HUES48 (cell line): ENCODE data around the gene AMZ1.

Source experiments
- H3K27ac ChIP-seq: one replicate; pipeline ENCODE4 v1.7.0; 2013; ENCODE audit warnings: low read depth, low read length, inconsistent platforms
- H3K27me3 ChIP-seq: 2 replicates; pipeline ENCODE4 v1.6.1; 2013; ENCODE audit warnings: mild to moderate bottlenecking, low read length; ENCODE audit not compliant: control insufficient read depth, insufficient read depth
- H3K36me3 ChIP-seq: 2 replicates; pipeline ENCODE4 v1.6.1; 2013; ENCODE audit warnings: low read length; ENCODE audit not compliant: control insufficient read depth, insufficient read depth
- H3K4me1 ChIP-seq: 2 replicates; pipeline ENCODE4 v1.6.1; 2013; ENCODE audit warnings: mild to moderate bottlenecking, low read length; ENCODE audit not compliant: control insufficient read depth, insufficient read depth
- H3K4me3 ChIP-seq: 2 replicates; pipeline ENCODE4 v1.5.1; 2013; ENCODE audit warnings: mild to moderate bottlenecking, low read depth, low read length
- H3K9ac ChIP-seq: 2 replicates; pipeline ENCODE4 v1.6.1; 2013; ENCODE audit warnings: mild to moderate bottlenecking, low read depth, low read length, moderate library complexity
- H3K9me3 ChIP-seq: 2 replicates; pipeline ENCODE4 v1.6.1; 2013; ENCODE audit warnings: low read length; ENCODE audit not compliant: control insufficient read depth, insufficient read depth

The AMZ1 gene

DNA sequence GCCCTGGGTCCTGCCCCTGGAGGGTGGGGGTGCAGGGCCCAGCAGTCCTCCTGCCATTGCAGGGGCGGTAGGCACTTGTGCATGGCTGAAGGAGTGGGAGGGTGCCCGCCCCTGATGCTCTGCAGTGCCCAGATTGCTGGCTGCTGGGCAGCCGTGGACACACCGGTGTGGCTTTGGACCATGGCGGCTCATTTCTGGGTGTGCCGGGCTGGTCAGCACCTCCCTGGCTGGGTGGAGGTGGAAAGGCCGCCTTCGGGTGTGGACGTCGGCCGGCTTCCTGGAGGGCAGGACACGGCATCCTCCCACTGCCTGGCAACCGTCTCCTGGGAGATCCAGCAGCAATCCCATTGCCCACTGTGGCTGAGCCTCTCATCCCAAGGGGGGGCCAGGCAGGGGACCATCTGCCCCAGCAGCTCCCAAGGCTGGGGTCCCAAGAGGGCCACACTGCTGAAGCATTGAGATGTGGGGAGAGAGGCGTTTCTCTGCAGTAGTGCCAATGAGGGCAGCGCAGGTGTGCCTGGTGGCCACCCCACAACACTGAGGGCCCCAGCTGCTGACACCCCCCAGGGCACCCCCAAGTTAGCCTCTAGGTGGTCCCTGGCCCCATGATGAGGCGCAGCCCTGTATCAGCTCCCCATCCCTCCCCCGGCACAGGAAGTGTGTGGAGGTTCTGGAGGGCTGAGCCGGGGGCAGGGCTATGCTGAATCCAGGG is 43.3 kb upstream of the AMZ1 start:
- no peak overlapping the region for H3K9ac ChIP-seq
- H3K36me3 ChIP-seq, result peaks cover 22% of the 10 kb centered on the region
- H3K4me1 ChIP-seq, result peaks cover 24% of the 10 kb centered on the region

DNA sequence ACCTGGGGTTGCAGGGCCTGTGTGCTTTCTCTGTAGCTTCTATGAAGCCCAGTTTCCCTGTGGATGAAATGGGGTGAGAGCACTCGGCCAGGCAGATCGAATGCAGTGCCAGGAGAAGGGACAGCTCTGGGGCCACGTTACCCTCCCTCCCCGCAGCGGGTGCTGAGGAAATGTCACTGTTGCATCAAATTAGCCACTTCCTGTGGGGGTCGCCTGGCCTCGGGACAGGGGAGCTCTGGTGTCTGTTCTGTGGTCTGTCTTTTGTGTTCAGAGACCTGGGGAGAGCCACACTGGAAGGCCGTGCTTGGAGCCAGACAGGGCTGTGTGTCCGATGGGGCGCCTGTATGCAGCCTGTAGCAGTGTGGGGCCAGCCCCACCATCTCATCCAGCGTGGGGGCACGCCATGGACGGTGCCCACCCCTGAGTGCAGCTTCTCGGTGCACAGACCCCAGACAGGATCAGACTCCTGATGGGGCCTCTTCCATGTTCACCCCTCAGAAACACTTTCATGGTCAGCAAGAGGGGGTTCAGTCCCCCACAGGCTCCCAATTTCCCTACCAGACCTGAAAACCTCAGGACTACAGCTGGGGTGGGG is 42.6 kb upstream of the AMZ1 start:
- H3K4me1 ChIP-seq, result peaks cover 24% of the 10 kb centered on the region
- no peaks in the 10 kb centered on the region for H3K27me3 ChIP-seq
- peak overlapping the region; percentile 46 for H3K27ac ChIP-seq
- no peak overlapping the region for H3K4me3 ChIP-seq
- peaks cover 26% of the 10 kb centered on the region for H3K36me3 ChIP-seq
- peak overlapping the region; percentile 1; the same call in 1 of the 2 replicates for H3K9ac ChIP-seq
- no peaks in the 10 kb centered on the region for H3K9me3 ChIP-seq

More for the DNA sequence above, 43.3 kb upstream of the AMZ1 start:
- no peaks in the 10 kb centered on the region for H3K27me3 ChIP-seq
- peak overlapping the region; percentile 46 for H3K27ac ChIP-seq
- H3K4me3 ChIP-seq, result no peak overlapping the region
- no peaks in the 10 kb centered on the region for H3K9me3 ChIP-seq

DNA sequence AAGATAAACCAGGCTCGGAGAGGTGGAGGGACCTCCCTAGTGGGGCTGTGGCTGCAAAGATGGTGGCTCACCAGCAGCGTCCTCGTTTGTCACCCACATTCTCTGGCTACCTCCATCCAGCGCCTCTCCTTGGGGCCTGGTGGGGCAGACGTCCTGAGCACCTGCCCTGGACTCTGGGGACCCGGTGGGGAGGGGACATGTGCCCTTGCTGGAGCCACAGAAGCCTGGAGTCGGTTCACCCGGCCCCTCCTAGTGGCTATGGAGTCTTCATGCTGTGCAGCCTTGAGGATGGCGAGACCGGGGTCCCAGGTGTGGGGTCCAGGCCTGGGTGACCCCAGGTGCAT is 41.7 kb upstream of the AMZ1 start:
- Histone ChIP-seq H3K27ac (no peak overlapping the region), H3K27me3 (no peaks in the 10 kb centered on the region), H3K4me1 (peaks cover 17% of the 10 kb centered on the region), H3K4me3 (peak overlapping the region; percentile 11; the same call in 1 of the 2 replicates), H3K36me3 (peaks cover 27% of the 10 kb centered on the region), H3K9me3 (no peaks in the 10 kb centered on the region), H3K9ac (no peak overlapping the region)

DNA sequence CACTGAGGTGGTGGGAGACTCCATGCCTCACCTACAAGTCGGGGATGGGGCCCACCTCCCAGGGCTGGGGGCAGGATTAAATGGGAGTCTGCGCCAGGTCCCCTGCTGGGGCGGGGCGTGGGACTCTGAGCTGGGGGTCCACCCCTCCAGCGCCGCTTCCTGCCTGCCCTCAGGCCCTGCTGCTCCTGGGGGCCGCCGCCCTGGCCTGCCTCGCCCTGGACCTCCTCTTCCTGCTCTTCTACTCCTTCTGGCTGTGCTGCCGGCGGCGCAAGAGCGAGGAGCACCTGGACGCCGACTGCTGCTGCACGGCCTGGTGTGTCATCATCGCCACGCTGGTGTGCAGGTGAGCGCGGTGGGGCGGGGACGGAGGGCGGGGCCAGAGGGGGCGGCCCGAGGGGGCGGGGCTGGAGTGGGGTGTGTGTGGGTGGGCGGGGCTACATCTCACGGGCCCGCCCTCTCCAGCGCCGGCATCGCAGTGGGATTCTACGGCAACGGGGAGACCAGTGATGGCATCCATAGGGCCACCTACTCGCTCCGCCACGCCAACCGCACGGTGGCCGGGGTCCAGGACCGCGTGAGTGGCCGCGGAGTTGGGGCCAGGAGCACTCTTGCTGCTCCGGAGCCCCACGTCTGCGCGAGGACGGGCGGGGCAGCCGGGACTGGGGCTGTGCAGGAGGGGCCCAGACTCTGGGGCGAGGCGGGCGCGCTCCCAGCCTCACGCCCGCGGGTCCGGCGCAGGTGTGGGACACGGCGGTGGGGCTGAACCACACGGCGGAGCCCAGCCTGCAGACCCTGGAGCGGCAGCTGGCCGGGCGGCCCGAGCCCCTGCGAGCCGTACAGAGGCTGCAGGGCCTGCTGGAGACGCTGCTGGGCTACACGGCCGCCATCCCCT is 41.1 kb upstream of the AMZ1 start:
- Histone ChIP-seq H3K9ac (no peak overlapping the region), H3K36me3 (peaks cover 33% of the 10 kb centered on the region)

DNA sequence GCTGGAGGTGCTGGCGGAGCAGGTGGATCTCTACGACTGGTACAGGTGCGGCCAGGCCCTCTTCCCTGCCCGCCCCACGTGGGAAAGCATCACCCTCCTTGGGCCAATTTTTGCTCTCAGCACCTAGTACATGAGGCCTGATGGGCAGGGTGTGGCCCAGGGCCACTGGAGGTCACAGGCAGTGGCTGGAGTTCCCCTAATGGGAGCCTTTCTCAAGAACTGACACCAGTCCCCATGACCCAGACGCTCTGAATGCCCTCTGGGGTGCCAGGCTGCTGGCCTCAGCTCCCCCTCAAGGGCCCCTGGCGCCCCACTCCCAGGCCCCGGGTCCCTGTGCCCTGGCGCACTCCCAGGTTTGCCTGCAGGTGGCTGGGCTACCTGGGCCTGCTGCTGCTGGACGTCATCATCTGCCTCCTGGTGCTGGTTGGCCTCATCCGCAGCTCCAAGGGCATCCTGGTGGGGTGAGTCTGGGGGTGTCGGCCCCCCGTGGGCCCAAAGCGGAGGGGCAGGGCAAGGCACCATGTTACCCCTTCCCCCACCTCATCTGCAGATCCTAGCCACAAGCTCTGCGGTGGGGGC is 40.3 kb upstream of the AMZ1 start:
- Histone ChIP-seq H3K27me3 (no peaks in the 10 kb centered on the region), H3K27ac (no peak overlapping the region), H3K9me3 (no peaks in the 10 kb centered on the region), H3K9ac (no peak overlapping the region), H3K4me3 (no peak overlapping the region), H3K4me1 (peaks cover 13% of the 10 kb centered on the region), H3K36me3 (peaks cover 34% of the 10 kb centered on the region)

More for the DNA sequence above, 41.1 kb upstream of the AMZ1 start:
- no peaks in the 10 kb centered on the region for H3K27me3 ChIP-seq
- peak overlapping the region; percentile 11; the same call in 1 of the 2 replicates for H3K4me3 ChIP-seq
- peaks cover 13% of the 10 kb centered on the region for H3K4me1 ChIP-seq
- no peak overlapping the region for H3K27ac ChIP-seq
- no peaks in the 10 kb centered on the region for H3K9me3 ChIP-seq

DNA sequence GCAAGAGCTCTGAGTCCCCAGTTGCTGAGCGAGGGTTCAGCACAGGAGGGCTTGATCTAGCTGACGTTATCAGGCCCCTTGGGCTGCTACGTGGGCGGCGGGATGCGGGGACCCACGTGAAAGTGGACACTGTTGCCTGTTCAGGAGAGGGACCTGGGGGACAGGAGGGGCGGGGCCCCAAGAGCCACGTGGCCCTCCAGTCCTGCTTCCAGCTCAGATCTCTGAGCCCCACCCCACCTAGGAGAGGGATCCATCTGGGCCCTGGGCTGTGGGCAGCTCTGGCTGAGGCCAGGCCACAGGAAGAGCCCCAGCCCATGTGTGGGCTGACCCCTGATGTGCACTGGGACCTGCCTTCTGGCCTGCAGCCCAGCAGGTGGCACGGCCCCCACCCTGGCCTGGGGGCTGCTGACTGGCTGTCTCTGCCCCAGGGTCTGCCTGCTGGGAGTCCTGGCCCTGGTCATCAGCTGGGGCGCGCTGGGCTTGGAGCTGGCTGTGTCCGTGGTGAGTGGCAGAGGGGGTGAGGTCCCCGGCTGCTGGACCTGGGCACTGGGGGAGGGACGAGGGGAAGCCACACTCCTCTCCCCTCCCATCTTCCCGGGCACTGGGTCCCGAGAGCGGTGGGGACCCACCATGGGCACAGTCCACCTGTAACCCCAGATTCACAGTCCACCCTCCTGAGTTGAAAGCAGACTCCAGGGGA is 38.7 kb upstream of the AMZ1 start:
- H3K27ac ChIP-seq, result no peak overlapping the region
- peaks cover 39% of the 10 kb centered on the region for H3K36me3 ChIP-seq
- H3K4me1 ChIP-seq, result peaks cover 13% of the 10 kb centered on the region
- H3K9ac ChIP-seq, result no peak overlapping the region
- no peak overlapping the region for H3K4me3 ChIP-seq
- no peaks in the 10 kb centered on the region for H3K27me3 ChIP-seq
- H3K9me3 ChIP-seq, result no peaks in the 10 kb centered on the region

DNA sequence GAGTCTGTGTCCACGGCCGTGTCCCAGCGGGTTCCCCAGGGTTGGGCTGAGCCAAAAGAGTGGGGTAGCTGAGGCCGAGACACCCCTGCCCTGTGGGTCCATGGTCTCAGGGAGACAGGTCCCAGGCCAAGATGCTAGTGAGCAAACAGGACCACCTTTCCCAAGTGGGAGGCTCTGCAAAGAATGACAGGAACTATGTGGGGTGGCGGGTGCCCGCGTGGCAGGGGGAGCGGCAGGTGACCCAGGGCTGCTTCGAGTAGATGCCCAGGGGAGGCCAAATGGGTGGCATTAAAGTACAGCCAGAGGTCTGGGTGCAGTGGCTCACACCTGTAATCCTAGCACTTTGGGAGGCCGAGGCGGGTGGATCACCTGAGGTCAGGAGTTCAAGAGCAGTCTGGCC is 38.0 kb upstream of the AMZ1 start:
- Histone ChIP-seq H3K36me3 (peaks cover 39% of the 10 kb centered on the region), H3K4me3 (no peak overlapping the region), H3K4me1 (peaks cover 7% of the 10 kb centered on the region), H3K9me3 (no peaks in the 10 kb centered on the region), H3K27me3 (no peaks in the 10 kb centered on the region), H3K27ac (no peak overlapping the region), H3K9ac (no peak overlapping the region)

DNA sequence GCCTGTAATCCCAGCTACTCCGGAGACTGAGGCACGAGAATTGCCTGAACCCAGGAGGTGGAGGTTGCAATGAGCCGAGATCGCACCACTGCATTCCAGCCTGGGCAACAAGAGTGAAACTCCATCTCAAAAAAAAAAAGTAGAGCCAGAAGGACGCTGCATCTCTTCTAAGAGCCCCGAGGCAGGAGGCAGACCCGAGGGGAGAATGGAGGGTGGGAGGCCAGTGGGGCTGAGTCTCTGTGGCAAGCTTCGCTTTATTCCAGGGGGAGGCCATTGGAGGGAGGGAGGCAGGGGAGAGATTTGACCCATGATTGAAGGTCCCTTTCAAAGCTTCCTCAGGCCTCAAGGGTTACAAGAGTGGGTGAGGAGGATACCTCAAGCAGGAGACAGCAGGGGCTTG is 37.6 kb upstream of the AMZ1 start:
- Histone ChIP-seq H3K4me1 (peaks cover 2% of the 10 kb centered on the region), H3K9ac (no peak overlapping the region), H3K27me3 (no peaks in the 10 kb centered on the region), H3K27ac (no peak overlapping the region), H3K4me3 (no peak overlapping the region), H3K9me3 (no peaks in the 10 kb centered on the region), H3K36me3 (peaks cover 39% of the 10 kb centered on the region)

DNA sequence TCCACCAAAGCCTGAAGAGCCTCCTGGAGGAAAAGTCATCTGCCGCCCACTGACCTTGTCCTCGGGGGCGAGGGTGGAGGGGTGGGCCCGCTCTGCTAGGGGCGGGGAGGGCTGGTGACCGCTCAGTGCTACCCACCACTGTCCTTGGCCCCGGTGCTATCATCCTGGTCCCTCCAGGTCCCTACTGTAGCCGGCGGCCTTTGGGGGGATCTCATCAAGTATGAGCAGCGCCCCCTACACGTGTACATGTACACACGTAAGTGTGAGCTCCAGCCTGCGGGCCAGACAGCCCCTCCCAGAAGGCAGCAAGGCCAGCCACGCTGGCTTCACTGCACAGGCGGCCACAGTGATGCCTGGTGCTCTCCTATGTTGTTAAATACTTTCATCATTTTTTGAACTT is 36.7 kb upstream of the AMZ1 start:
- H3K27ac ChIP-seq, result no peak overlapping the region
- H3K4me1 ChIP-seq, result no peaks in the 10 kb centered on the region
- H3K27me3 ChIP-seq, result no peaks in the 10 kb centered on the region
- H3K36me3 ChIP-seq, result peaks cover 42% of the 10 kb centered on the region
- no peaks in the 10 kb centered on the region for H3K9me3 ChIP-seq
- no peak overlapping the region for H3K9ac ChIP-seq
- no peak overlapping the region for H3K4me3 ChIP-seq

DNA sequence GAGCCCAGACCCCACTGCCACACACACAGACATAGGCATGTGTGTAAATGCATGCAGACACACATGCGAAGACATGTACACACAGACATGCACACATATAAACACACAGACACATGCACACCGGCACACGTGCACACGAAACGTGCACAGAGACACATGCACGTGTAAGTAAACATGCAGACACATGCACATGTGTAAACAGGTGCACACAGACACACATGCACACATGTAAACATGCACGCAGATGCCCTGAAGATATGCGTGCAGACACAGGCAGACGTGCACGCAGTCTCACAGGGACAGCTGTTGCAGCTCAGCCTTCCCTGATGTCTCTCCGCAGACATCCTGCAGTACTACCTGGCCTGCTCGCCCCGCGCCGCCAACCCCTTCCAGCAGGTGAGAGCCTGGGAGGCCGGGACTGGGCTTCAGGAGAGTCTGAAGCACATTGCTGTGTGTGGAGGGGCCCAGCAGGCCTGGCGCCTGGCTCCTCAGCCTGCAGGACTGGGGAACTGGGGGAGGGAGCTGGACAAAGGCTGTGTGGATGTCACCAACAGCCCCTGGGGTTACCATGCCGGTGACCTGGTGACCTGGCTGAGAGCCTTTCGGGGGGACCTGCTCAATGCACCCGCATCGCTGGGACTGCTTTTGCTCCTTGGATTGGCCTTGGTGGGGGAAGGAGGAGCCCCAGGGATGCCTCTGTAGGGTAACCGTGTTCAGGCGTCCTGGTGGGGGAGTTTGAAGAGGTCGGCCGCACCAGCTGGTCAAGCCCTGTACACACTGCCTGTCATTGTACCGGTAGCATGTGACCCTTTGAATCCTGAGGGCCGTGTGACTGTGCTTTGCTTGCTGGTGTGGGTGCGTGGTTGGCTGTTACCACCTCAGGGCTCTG is 35.9 kb upstream of the AMZ1 start:
- Histone ChIP-seq H3K9ac (no peak overlapping the region), H3K4me1 (no peaks in the 10 kb centered on the region), H3K9me3 (no peaks in the 10 kb centered on the region), H3K4me3 (no peak overlapping the region), H3K27ac (no peak overlapping the region), H3K36me3 (peaks cover 50% of the 10 kb centered on the region), H3K27me3 (no peaks in the 10 kb centered on the region)
